HUES64 (cell line): Measurements from ENCODE around the gene EHBP1L1.

Experiments used
- H3K27ac ChIP-seq: 2 replicates; pipeline ENCODE4 v1.7.0; 2013; ENCODE audit warnings: low read depth, low read length, inconsistent platforms
- H3K27me3 ChIP-seq: 2 replicates; pipeline ENCODE4 v1.6.1; 2013; ENCODE audit warnings: mild to moderate bottlenecking, low read length; ENCODE audit not compliant: insufficient read depth
- H3K36me3 ChIP-seq: 2 replicates; pipeline ENCODE4 v1.6.1; 2013; ENCODE audit warnings: mild to moderate bottlenecking, low read length; ENCODE audit not compliant: insufficient read depth
- H3K4me1 ChIP-seq: 2 replicates; pipeline ENCODE4 v1.6.1; 2013; ENCODE audit warnings: mild to moderate bottlenecking, low read length, moderate library complexity; ENCODE audit not compliant: insufficient read depth
- H3K4me3 ChIP-seq: 2 replicates; pipeline ENCODE4 v1.5.1; 2013; ENCODE audit warnings: mild to moderate bottlenecking, low read length, moderate library complexity
- H3K9ac ChIP-seq: 2 replicates; pipeline ENCODE4 v1.6.1; 2013; ENCODE audit warnings: mild to moderate bottlenecking, low read depth, low read length
- H3K9me3 ChIP-seq: 2 replicates; pipeline ENCODE4 v1.6.1; 2013; ENCODE audit warnings: low read depth, low read length; ENCODE audit not compliant: insufficient read depth
- WGBS: fragments of 150-250, 120-280 bp; methylation state at CpG from one replicate; pipeline ENCODE4 v1.1.7; 2013; ENCODE audit warnings: missing lambda C conversion rate; 5-methylcytosine and 5-hydroxymethylcytosine counted together

Gene EHBP1L1

DNA sequence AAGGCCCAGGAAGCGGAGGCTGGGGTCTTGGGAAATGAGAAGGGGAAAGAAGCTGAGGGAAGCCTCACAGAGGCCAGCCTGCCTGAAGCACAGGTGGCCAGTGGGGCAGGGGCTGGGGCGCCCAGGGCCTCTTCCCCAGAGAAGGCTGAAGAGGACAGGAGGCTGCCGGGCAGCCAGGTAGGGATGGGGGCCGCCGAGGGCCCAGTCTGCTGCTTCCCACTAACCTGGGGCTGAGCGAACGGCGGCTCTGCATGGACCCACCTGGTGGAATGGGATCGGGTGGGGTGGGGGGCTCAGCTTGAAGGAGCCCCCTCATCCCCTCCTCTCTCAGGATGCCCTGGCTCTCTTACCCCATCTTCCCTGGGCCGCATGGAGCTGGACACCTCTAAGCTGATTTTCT is 7.7 kb downstream of the EHBP1L1 start:
- H3K27me3 ChIP-seq, result peaks cover 56% of the 10 kb centered on the region
- no peaks in the 10 kb centered on the region for H3K9me3 ChIP-seq
- no peak overlapping the region for H3K9ac ChIP-seq
- no peak overlapping the region for H3K4me3 ChIP-seq
- 0 out of 2 replicates have a peak, but pooled peaks cover 3% of the 10 kb centered on the region for H3K4me1 ChIP-seq
- no peaks in the 10 kb centered on the region for H3K36me3 ChIP-seq
- H3K27ac ChIP-seq, result no peak overlapping the region
- 91% methylated on average over 9 of the region's 10 CpGs for WGBS

- 89% methylated on average over 7 of the region's 8 CpGs for WGBS
Observed at GRCh38 chr11:65584106-65584505, 8.3 kb downstream of the EHBP1L1 start.

GRCh38 chr11:65584723-65585171 is 8.9 kb downstream of the EHBP1L1 start:
- Histone ChIP-seq H3K4me1 (0 out of 2 replicates have a peak, but pooled peaks cover 3% of the 10 kb centered on the region), H3K27me3 (peaks cover 54% of the 10 kb centered on the region), H3K36me3 (no peaks in the 10 kb centered on the region), H3K9me3 (no peaks in the 10 kb centered on the region), H3K9ac (no peak overlapping the region), H3K27ac (no peak overlapping the region), H3K4me3 (peak overlapping the region; percentile 28)
- 55% methylated on average over 46 of the region's 46 CpGs for WGBS

More at GRCh38 chr11:65584106-65584505, 8.3 kb downstream of the EHBP1L1 start:
- Histone ChIP-seq H3K9ac (no peak overlapping the region), H3K9me3 (no peaks in the 10 kb centered on the region), H3K27me3 (peaks cover 53% of the 10 kb centered on the region), H3K27ac (no peak overlapping the region), H3K4me1 (0 out of 2 replicates have a peak, but pooled peaks cover 3% of the 10 kb centered on the region), H3K4me3 (no peak overlapping the region), H3K36me3 (no peaks in the 10 kb centered on the region)

DNA sequence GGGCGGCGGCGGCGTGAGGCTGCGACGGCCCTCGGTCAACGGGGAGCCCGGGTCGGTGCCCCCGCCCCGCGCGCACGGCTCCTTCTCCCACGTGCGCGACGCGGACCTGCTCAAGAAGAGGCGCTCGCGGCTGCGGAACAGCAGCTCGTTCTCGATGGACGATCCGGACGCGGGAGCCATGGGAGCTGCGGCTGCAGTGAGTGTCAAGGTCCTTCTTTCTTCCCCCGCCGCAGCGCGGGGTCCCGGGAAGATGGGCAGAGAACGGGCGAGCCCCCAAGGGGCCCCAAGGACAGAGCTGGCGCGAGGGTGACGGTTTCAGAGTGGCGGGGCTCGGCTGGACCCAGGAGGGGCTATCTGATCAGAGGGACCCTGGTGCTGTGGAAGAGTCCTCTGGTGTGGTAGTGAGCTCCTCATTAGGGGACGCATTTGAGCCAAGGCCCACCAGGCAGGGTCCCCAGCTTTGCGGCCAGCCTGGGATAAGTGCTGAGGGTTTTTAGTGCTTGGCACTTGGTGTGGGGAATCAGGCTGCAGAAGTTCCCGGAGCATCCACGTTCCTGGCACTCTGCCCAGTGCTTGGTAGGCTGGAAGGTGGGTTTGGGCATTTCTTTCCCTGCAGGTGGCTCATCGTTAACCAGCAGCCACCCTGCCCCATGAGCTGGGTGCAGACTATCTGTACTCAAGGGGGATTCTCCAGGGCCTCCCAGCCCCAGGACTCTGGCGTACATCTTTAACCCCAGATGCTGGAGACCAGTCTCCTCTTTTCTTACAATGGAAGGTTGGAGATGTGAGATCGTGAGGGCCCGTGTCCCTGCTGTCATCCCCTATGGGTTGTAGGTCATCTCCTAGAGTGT is 9.8 kb downstream of the EHBP1L1 start:
- Histone ChIP-seq H3K27ac (no peak overlapping the region), H3K9ac (no peak overlapping the region), H3K36me3 (no peaks in the 10 kb centered on the region), H3K9me3 (no peaks in the 10 kb centered on the region), H3K4me1 (0 out of 2 replicates have a peak, but pooled peaks cover 3% of the 10 kb centered on the region), H3K27me3 (peaks cover 63% of the 10 kb centered on the region), H3K4me3 (no peak overlapping the region)
- WGBS, result 72% methylated on average over 50 of the region's 51 CpGs

DNA sequence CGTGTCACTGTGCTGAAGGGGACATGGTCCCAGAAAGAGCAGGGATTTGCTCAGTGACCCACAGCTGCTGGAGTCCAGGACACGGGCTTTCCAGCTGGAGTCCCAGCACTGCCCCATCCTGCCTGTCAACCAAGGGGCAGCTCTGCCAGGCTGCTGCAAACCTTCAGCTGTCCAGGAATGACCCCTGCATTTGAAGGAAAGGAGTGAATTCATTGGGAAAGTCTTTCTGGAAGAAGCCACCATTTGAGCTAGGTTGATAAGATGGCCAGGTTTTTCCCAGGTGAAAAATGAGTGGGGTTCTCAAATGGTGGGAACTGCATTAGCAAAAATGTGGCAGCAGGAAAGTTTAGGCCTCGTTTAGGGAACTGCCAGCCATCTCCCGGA is 10.4 kb downstream of the EHBP1L1 start:
- Histone ChIP-seq H3K4me3 (no peak overlapping the region), H3K9me3 (no peaks in the 10 kb centered on the region), H3K27me3 (peaks cover 69% of the 10 kb centered on the region), H3K9ac (no peak overlapping the region), H3K36me3 (no peaks in the 10 kb centered on the region), H3K27ac (no peak overlapping the region), H3K4me1 (0 out of 2 replicates have a peak, but pooled peaks cover 3% of the 10 kb centered on the region)
- WGBS, result 88% methylated on average over 4 of the region's 4 CpGs

DNA sequence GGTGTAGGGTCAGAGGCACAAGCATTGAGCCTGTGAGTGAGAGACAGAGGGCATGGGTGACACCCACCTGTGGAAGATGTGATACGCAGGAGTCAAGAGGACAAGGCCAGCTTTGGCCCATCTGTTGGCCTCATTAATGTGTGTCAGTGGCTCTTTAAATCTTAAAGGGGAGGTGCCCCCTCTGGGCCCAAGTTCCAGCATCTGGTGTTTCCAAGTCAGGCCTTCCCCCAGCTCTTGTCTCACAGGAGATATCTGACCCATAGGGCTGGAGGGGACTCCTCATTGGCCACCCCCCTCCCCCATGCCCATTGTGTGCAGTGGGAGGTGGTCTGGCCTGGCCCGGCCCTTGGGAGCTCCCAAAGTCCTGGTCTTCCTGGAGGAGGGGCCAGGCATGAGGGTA is 10.8 kb downstream of the EHBP1L1 start:
- Histone ChIP-seq H3K4me1 (0 out of 2 replicates have a peak, but pooled peaks cover 3% of the 10 kb centered on the region), H3K9me3 (no peaks in the 10 kb centered on the region), H3K4me3 (no peak overlapping the region), H3K9ac (no peak overlapping the region), H3K27ac (no peak overlapping the region), H3K27me3 (peaks cover 73% of the 10 kb centered on the region), H3K36me3 (no peaks in the 10 kb centered on the region)
- WGBS, result 57% methylated on average over 2 of the region's 2 CpGs

DNA sequence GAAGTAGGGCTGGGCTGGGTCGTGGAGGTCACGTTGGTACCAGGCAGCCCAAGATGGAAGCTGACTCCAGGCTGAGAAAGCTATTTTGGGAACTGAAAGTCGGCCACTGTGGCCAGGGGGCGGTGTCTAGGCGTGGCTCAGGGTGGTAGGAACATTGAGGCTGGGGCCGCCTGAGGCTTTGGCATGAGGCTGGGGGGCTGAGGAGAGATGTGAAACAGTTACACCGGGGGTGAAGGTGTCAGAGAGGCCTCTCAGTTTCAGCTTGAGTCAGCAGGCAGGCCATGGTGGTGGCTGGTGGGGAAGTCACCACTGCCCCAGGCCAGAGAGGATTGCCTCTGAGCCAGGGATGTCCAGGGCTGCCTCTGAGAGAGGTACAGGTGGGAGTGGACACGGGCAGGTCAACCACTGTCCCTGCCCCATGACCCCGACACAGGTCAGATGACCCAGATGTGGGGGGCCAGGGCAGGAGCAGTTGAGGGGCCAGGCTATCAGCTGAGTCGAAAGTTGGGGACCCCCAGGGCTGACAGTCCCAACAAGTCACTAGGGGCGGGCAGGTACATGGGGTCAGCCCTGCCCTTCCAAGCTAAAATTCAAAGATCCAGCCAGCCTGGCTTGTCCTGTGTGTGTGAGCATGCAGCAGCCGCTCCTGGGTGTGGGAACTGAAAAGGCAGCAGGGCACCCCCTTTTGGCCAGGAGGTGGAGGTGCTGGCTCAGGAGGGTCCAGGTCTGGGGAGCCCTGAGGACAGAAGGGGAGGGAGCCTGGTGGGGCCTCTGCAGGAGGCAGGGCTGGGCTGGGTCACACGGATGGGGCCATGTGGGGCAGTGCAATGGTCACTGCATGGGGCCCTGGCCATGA is 12.6 kb downstream of the EHBP1L1 start:
- WGBS, result 70% methylated on average over 13 of the region's 13 CpGs
- no peak overlapping the region for H3K4me3 ChIP-seq
- no peaks in the 10 kb centered on the region for H3K9me3 ChIP-seq
- H3K9ac ChIP-seq, result no peak overlapping the region
- no peak overlapping the region for H3K27ac ChIP-seq
- H3K27me3 ChIP-seq, result peaks cover 75% of the 10 kb centered on the region
- no peaks in the 10 kb centered on the region for H3K36me3 ChIP-seq
- 0 out of 2 replicates have a peak, but pooled peaks cover 6% of the 10 kb centered on the region for H3K4me1 ChIP-seq

DNA sequence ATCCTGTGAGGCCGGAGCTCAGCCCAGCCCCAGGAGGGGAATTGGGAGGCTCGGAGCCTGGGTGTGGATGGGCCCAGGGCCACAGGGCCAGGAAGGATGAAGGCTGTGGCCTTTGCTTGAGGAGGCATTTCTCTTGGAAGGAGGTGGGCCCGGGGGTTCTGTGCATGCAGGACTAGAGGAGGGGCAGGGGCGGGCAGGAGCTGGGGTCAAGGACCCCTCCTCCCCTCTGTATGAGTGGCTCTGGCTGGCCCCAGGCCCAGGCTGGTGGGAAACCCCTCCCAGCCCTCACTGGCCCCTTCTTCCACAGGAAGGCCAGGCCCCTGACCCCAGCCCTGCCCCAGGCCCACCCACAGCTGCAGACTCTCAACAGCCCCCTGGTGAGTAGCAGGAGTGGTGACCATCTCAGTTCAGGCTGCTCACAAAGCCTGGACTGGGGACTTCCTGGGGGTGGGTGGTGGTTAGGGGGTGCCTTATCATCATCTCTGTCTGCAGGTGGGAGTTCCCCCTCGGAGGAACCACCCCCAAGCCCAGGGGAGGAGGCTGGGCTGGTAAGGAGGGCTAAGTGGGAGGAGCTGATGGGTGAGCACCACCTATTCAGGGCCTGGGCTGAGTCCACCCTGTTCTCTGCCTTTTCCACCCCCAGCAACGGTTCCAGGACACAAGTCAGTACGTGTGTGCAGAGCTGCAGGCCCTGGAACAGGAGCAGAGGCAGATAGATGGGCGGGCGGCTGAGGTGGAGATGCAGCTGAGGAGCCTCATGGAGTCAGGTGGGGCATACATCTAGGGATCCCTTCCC is 13.8 kb downstream of the EHBP1L1 start:
- Histone ChIP-seq H3K4me1 (0 out of 2 replicates have a peak, but pooled peaks cover 3% of the 10 kb centered on the region), H3K9me3 (no peaks in the 10 kb centered on the region), H3K36me3 (no peaks in the 10 kb centered on the region), H3K9ac (no peak overlapping the region), H3K4me3 (no peak overlapping the region), H3K27ac (no peak overlapping the region), H3K27me3 (peaks cover 69% of the 10 kb centered on the region)
- WGBS, result 84% methylated on average over 9 of the region's 9 CpGs

GRCh38 chr11:65590240-65590738 is 14.4 kb downstream of the EHBP1L1 start:
- H3K27me3 ChIP-seq, result peaks cover 63% of the 10 kb centered on the region
- WGBS, result 87% methylated on average over 8 of the region's 8 CpGs
- no peak overlapping the region for H3K27ac ChIP-seq
- H3K9me3 ChIP-seq, result no peaks in the 10 kb centered on the region
- no peak overlapping the region for H3K4me3 ChIP-seq
- H3K36me3 ChIP-seq, result no peaks in the 10 kb centered on the region
- H3K9ac ChIP-seq, result no peak overlapping the region
- 0 out of 2 replicates have a peak, but pooled peaks cover 3% of the 10 kb centered on the region for H3K4me1 ChIP-seq
